Astrocyte (in vitro differentiated cells and primary cell): ENCODE measurements around the gene CAMK2G. TPM values are rescaled to one million over a fixed set of nuclear protein-coding genes. Genes with fewer than 3 reads are reported as not detected.

Experiments
- DNase-seq: peaks from one replicate; pipeline ENCODE4 v3.0.0-alpha.2; 2010; ENCODE audit warnings: low read depth
- FAIRE-seq: peaks from 2 replicates; lab custom pipeline; 2011; peaks lifted over from hg19 to GRCh38; lab: Jason Lieb, UNC
- H2AFZ ChIP-seq: 2 replicates; pipeline ENCODE4 v1.6.0; 2012; ENCODE audit warnings: low read depth, low read length, inconsistent platforms
- H3K27ac ChIP-seq: 2 replicates; pipeline ENCODE4 v1.5.1; 2011; ENCODE audit warnings: low read depth, low read length, inconsistent platforms
- H3K27me3 ChIP-seq: 2 replicates; pipeline ENCODE4 v1.6.0; 2011; ENCODE audit warnings: low read length, inconsistent platforms; ENCODE audit not compliant: insufficient read depth
- H3K36me3 ChIP-seq: 2 replicates; pipeline ENCODE4 v1.5.1; 2011; ENCODE audit warnings: low read length, inconsistent platforms; ENCODE audit not compliant: insufficient read depth
- H3K4me1 ChIP-seq: 2 replicates; pipeline ENCODE4 v1.5.1; 2011; ENCODE audit warnings: low read length, inconsistent platforms; ENCODE audit not compliant: insufficient read depth
- H3K4me2 ChIP-seq: 2 replicates; pipeline ENCODE4 v1.6.0; 2012; ENCODE audit warnings: low read length, inconsistent platforms
- H3K4me3 ChIP-seq: 2 replicates; pipeline ENCODE4 v1.5.1; 2011; ENCODE audit warnings: low read depth, mild to moderate bottlenecking, low read length, inconsistent platforms; ENCODE audit not compliant: insufficient read depth
- H3K79me2 ChIP-seq: 2 replicates; pipeline ENCODE4 v1.6.0; 2012; ENCODE audit warnings: mild to moderate bottlenecking, low read length, inconsistent platforms; ENCODE audit not compliant: insufficient read depth
- H3K9ac ChIP-seq: 2 replicates; pipeline ENCODE4 v1.6.0; 2012; ENCODE audit warnings: mild to moderate bottlenecking, low read length, inconsistent platforms
- H3K9me3 ChIP-seq: 2 replicates; pipeline ENCODE4 v1.5.1; 2012; ENCODE audit warnings: low read depth, mild to moderate bottlenecking, low read length, inconsistent platforms; ENCODE audit not compliant: insufficient read depth
- H4K20me1 ChIP-seq: 2 replicates; pipeline ENCODE4 v1.6.0; 2012; ENCODE audit warnings: low read length, inconsistent platforms; ENCODE audit not compliant: insufficient read depth
- H3K27ac Mint-ChIP-seq: one replicate; pipeline ENCODE4 v1.8.0; 2021; ENCODE audit warnings: mild to moderate bottlenecking, mixed read lengths; ENCODE audit not compliant: unreplicated experiment
- H3K27me3 Mint-ChIP-seq: one replicate; pipeline ENCODE4 v1.8.0; 2021; ENCODE audit warnings: low read depth, mixed read lengths; ENCODE audit not compliant: unreplicated experiment
- H3K36me3 Mint-ChIP-seq: one replicate; pipeline ENCODE4 v1.8.0; 2021; ENCODE audit warnings: low read depth, mixed read lengths; ENCODE audit not compliant: unreplicated experiment
- H3K4me1 Mint-ChIP-seq: one replicate; pipeline ENCODE4 v1.8.0; 2021; ENCODE audit warnings: low read depth, mixed read lengths; ENCODE audit not compliant: unreplicated experiment
- H3K4me3 Mint-ChIP-seq: one replicate; pipeline ENCODE4 v1.8.0; 2021; ENCODE audit warnings: mild to moderate bottlenecking, moderate library complexity, mixed read lengths; ENCODE audit not compliant: unreplicated experiment
- H3K9me3 Mint-ChIP-seq: one replicate; pipeline ENCODE4 v1.8.0; 2021; ENCODE audit warnings: mild to moderate bottlenecking, mixed read lengths; ENCODE audit not compliant: unreplicated experiment
- CTCF ChIP-seq: IDR thresholded peaks from 2 replicates; pipeline ENCODE4 v1.5.1; 2011; ENCODE audit warnings: low read depth, mild to moderate bottlenecking, inconsistent platforms, low read length, moderate library complexity; ENCODE audit not compliant: insufficient read depth
- EZH2 ChIP-seq: IDR thresholded peaks from 2 replicates; pipeline ENCODE4 v1.6.1; 2012; ENCODE audit warnings: mild to moderate bottlenecking, low read length, inconsistent platforms; ENCODE audit not compliant: insufficient read depth
- total RNA-seq: library from RNA; stranded (reverse); gene quantifications from 2 replicates; pipeline ENCODE4 v1.2.1, GENCODE V29; 2021

Gene CAMK2G
- total RNA-seq, 1 donor from 2014 or later, result 19.8 TPM

GRCh38 chr10:73781879-73782748, 92.2 kb downstream of the CAMK2G start, which contains the start of gene CHCHD1:
TSS of gene CHCHD1 (plus strand) at chr10:73782048. CDS start at chr10:73782076, 28 bp downstream.
- Histone ChIP-seq H3K79me2 (peaks cover 83% of the 10 kb centered on the region), H2AFZ (peak within 1 kb of the TSS; percentile 69), H3K36me3 (peaks cover 8% of the 10 kb centered on the region), H3K4me1 (peaks cover 24% of the 10 kb centered on the region), H3K9ac (peak within 1 kb of the TSS; percentile 92), H4K20me1 (peaks cover 38% of the 10 kb centered on the region), H3K27me3 (no peaks in the 10 kb centered on the region), H3K4me2 (peak within 1 kb of the TSS; percentile 95), H3K9me3 (no peaks in the 10 kb centered on the region), H3K27ac (peak within 1 kb of the TSS; percentile 73), H3K4me3 (peak within 1 kb of the TSS; percentile 89)
- no peaks in the 10 kb centered on the region for H3K27me3 Mint-ChIP-seq
- no peaks in the 10 kb centered on the region for H3K36me3 Mint-ChIP-seq
- peaks cover 16% of the 10 kb centered on the region for H3K4me1 Mint-ChIP-seq
- DNase-seq, result peak; percentile 77
- H3K4me3 Mint-ChIP-seq, result peak within 1 kb of the TSS; percentile 99
- no peaks in the 10 kb centered on the region for H3K9me3 Mint-ChIP-seq
- TF ChIP-seq EZH2 (no peak), CTCF (no peak)
- H3K27ac Mint-ChIP-seq, result peak within 1 kb of the TSS; percentile 98
- no peak for FAIRE-seq

DNA sequence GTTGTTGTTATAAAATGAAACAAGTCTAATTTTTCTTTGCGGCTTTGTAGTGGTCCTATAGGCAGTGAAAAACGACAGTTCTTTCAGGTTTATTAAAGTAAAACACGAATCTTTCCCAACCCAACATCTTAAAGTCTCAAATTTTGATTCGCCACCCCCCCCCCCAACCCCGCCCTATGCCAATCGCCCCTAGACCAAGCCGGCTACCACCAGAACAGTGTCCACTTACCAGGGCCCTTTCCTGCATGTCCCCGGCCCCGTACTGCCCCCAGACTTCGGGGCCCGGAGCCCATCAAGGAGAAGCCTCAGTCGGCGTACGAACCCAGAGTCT, 92.8 kb downstream of the CAMK2G start:
- Histone ChIP-seq H3K4me1 (peaks cover 21% of the 10 kb centered on the region), H3K27ac (peak overlapping the region; percentile 73), H3K4me3 (peak overlapping the region; percentile 89), H3K79me2 (peaks cover 82% of the 10 kb centered on the region), H3K9me3 (no peaks in the 10 kb centered on the region), H3K36me3 (peaks cover 8% of the 10 kb centered on the region), H4K20me1 (peaks cover 33% of the 10 kb centered on the region), H3K4me2 (peak overlapping the region; percentile 95), H3K27me3 (no peaks in the 10 kb centered on the region), H2AFZ (peak overlapping the region; percentile 69), H3K9ac (peak overlapping the region; percentile 92)
- Mint-ChIP-seq H3K9me3 (no peaks in the 10 kb centered on the region), H3K27ac (peak overlapping the region; percentile 98), H3K4me3 (peak overlapping the region; percentile 99), H3K27me3 (no peaks in the 10 kb centered on the region), H3K4me1 (peaks cover 12% of the 10 kb centered on the region), H3K36me3 (peaks cover 3% of the 10 kb centered on the region)
- no peak for TF ChIP-seq CTCF
- no peak for TF ChIP-seq EZH2
- FAIRE-seq (no peak), DNase-seq (no peak)

GRCh38 chr10:73780966-73781365, 93.4 kb downstream of the CAMK2G start:
- Mint-ChIP-seq H3K4me1 (peaks cover 11% of the 10 kb centered on the region), H3K4me3 (peak overlapping the region; percentile 99), H3K36me3 (peaks cover 3% of the 10 kb centered on the region), H3K27ac (no peak overlapping the region), H3K27me3 (no peaks in the 10 kb centered on the region), H3K9me3 (no peaks in the 10 kb centered on the region)
- peaks cover 28% of the 10 kb centered on the region for H4K20me1 ChIP-seq
- H3K27ac ChIP-seq, result peak overlapping the region; percentile 73
- no peak for TF ChIP-seq CTCF
- no peak for TF ChIP-seq EZH2
- H3K27me3 ChIP-seq, result no peaks in the 10 kb centered on the region
- no peaks in the 10 kb centered on the region for H3K9me3 ChIP-seq
- no peak for FAIRE-seq
- peaks cover 18% of the 10 kb centered on the region for H3K4me1 ChIP-seq
- peak overlapping the region; percentile 89 for H3K4me3 ChIP-seq
- H3K79me2 ChIP-seq, result peaks cover 80% of the 10 kb centered on the region
- H3K9ac ChIP-seq, result peak overlapping the region; percentile 92
- no peak for DNase-seq
- peak overlapping the region; percentile 95 for H3K4me2 ChIP-seq
- no peak overlapping the region for H2AFZ ChIP-seq
- H3K36me3 ChIP-seq, result peaks cover 8% of the 10 kb centered on the region
